Kidney (tissue), 14 donors: Measurements from ENCODE around the gene SHF. TPM values are rescaled to one million over a fixed set of nuclear protein-coding genes. Genes with fewer than 3 reads are reported as not detected.

ENCODE experiments used
- DNase-seq, 5 donors: peaks; one replicate each; pipeline ENCODE4 v3.0.0-alpha.2; 2013 to 2020
- FAIRE-seq: peaks from 2 replicates; lab custom pipeline; 2012; peaks lifted over from hg19 to GRCh38; lab: Jason Lieb, UNC
- H3K27ac ChIP-seq, 2 donors: one replicate each; pipeline ENCODE4 v1.7.0; 2013; ENCODE audit warnings: low read depth in 2 of 2, low read length in 2 of 2, inconsistent platforms in 1 of 2
- H3K27me3 ChIP-seq: one replicate; pipeline ENCODE4 v1.7.1; 2013; ENCODE audit warnings: low read length, inconsistent platforms; ENCODE audit not compliant: control insufficient read depth, insufficient read depth
- H3K36me3 ChIP-seq, 3 donors: one replicate each; pipeline versions ENCODE4 v1.7.0 to v1.7.1; 2013; ENCODE audit warnings: low read length in 3 of 3, control low read depth in 1 of 3, inconsistent platforms in 1 of 3; ENCODE audit not compliant: insufficient read depth in 3 of 3, control insufficient read depth in 2 of 3
- H3K4me1 ChIP-seq, 3 donors: one replicate each; pipeline versions ENCODE4 v1.7.0 to v1.7.1; 2013; ENCODE audit warnings: low read length in 3 of 3, inconsistent platforms in 1 of 3, low read depth in 1 of 3; ENCODE audit not compliant: control insufficient read depth in 2 of 3, insufficient read depth in 2 of 3
- H3K4me3 ChIP-seq, 3 donors: one replicate each; pipeline versions ENCODE4 v1.7.0 to v1.8.1; 2013; ENCODE audit warnings: low read length in 3 of 3, control low read depth in 1 of 3, inconsistent platforms in 1 of 3
- H3K9ac ChIP-seq, 3 donors: one replicate each; pipeline versions ENCODE4 v1.7.0 to v1.7.1; 2013; ENCODE audit warnings: low read length in 3 of 3, control low read depth in 1 of 3, inconsistent platforms in 1 of 3
- H3K9me3 ChIP-seq, 3 donors: one replicate each; pipeline versions ENCODE4 v1.7.0 to v1.7.1; 2013; ENCODE audit warnings: low read length in 3 of 3, control low read depth in 1 of 3, inconsistent platforms in 1 of 3; ENCODE audit not compliant: control insufficient read depth in 2 of 3, insufficient read depth in 1 of 3
- CTCF ChIP-seq: IDR thresholded peaks from 3 replicates; pipeline ENCODE4 v1.5.1; 2012; ENCODE audit warnings: mild to moderate bottlenecking, moderate library complexity, borderline replicate concordance; ENCODE audit not compliant: insufficient read depth; ENCODE audit errors: extremely low read depth
- intact Hi-C: fragments of 100-400 bp; cut with DNase I; formaldehyde crosslinking; loops from one replicate; pipeline ENCODE4 v1.11.1; 2022
- polyA plus RNA-seq: library from polyadenylated mRNA; stranded (reverse); fragments of 350-450 nt; fragmentation: Illumina TruSeq; extraction: RNeasy Lipid Tissue Mini Kit (QIAGEN cat#74804); gene quantifications from one replicate; pipeline ENCODE4 v1.2.3, GENCODE V29; 2014; ENCODE audit warnings: low read depth, low replicate concordance; ENCODE audit not compliant: insufficient read depth
- total RNA-seq: library from RNA; stranded (reverse); fragmentation: NEBNext Ultra II Directional; extraction: Animal tissue kit (Norgen Biotek cat#: 25700); gene quantifications from one replicate; pipeline ENCODE4 v1.2.1, GENCODE V29; 2021
- donor health status: control.
- donor health status: control.
- donor health status: control.
- donor health status: control.
- donor health status: control.
- donor health status: DM: yes; HTN: yes; CAD: no.
- donor health status: Normal renal cell carcinoma (clear cell type).

Gene SHF
- total and polyA plus RNA-seq, 2 donors from 2014 or later, result 5.2 to 7.7 TPM

GRCh38 chr15:45228931-45229330 lies 41.2 kb upstream of the SHF start:
- no peak overlapping the region for H3K27ac ChIP-seq
- no peak overlapping the region for H3K9ac ChIP-seq
- no peak for FAIRE-seq
- no peaks in the 10 kb centered on the region for H3K36me3 ChIP-seq
- intact Hi-C loops, result no loop called here
- H3K9me3 ChIP-seq, result no peaks in the 10 kb centered on the region
- no peaks in the 10 kb centered on the region for H3K4me1 ChIP-seq
- H3K4me3 ChIP-seq, result no peak overlapping the region
- TF ChIP-seq CTCF, result no peak
- no peaks in the 10 kb centered on the region for H3K27me3 ChIP-seq
- DNase-seq, result no peak

GRCh38 chr15:45225506-45226273 lies 37.9 kb upstream of the SHF start:
- TF ChIP-seq CTCF, result no peak
- no peak for DNase-seq
- H3K4me3 ChIP-seq, result no peak overlapping the region
- H3K9me3 ChIP-seq, result no peaks in the 10 kb centered on the region
- H3K36me3 ChIP-seq, result no peaks in the 10 kb centered on the region
- H3K4me1 ChIP-seq, result no peaks in the 10 kb centered on the region
- H3K27ac ChIP-seq, result no peak overlapping the region
- intact Hi-C loops, result no loop called here
- no peak for FAIRE-seq
- H3K27me3 ChIP-seq, result no peaks in the 10 kb centered on the region
- no peak overlapping the region for H3K9ac ChIP-seq

GRCh38 chr15:45224621-45225217 lies 37.0 kb upstream of the SHF start:
- Histone ChIP-seq H3K4me3 (no peak overlapping the region), H3K9ac (no peak overlapping the region), H3K9me3 (no peaks in the 10 kb centered on the region), H3K4me1 (no peaks in the 10 kb centered on the region), H3K36me3 (no peaks in the 10 kb centered on the region), H3K27ac (no peak overlapping the region), H3K27me3 (no peaks in the 10 kb centered on the region)
- FAIRE-seq (no peak), DNase-seq (no peak)
- TF ChIP-seq CTCF, result no peak
- intact Hi-C loops, result no loop called here
